Stimulated activated naive CD8-positive, alpha-beta T cell treated with anti-CD3 and anti-CD28 coated beads, Interleukin-15, Interleukin-2, amounts not matched to agents 100 U/mL and 50 U/mL, for 24 hours (primary cell): ENCODE results near the gene RPS29.
A peak's percentile ranks its signal among the peaks of the same experiment; 100 is the strongest.

ENCODE experiments used
- ATAC-seq: fragments of 150-1000 bp; cut with Tn5 transposase; one replicate; pipeline ENCODE4 v1.10.0; 2021
- DNase-seq: peaks from one replicate; pipeline ENCODE4 v3.0.0; 2021

The RPS29 gene

DNA sequence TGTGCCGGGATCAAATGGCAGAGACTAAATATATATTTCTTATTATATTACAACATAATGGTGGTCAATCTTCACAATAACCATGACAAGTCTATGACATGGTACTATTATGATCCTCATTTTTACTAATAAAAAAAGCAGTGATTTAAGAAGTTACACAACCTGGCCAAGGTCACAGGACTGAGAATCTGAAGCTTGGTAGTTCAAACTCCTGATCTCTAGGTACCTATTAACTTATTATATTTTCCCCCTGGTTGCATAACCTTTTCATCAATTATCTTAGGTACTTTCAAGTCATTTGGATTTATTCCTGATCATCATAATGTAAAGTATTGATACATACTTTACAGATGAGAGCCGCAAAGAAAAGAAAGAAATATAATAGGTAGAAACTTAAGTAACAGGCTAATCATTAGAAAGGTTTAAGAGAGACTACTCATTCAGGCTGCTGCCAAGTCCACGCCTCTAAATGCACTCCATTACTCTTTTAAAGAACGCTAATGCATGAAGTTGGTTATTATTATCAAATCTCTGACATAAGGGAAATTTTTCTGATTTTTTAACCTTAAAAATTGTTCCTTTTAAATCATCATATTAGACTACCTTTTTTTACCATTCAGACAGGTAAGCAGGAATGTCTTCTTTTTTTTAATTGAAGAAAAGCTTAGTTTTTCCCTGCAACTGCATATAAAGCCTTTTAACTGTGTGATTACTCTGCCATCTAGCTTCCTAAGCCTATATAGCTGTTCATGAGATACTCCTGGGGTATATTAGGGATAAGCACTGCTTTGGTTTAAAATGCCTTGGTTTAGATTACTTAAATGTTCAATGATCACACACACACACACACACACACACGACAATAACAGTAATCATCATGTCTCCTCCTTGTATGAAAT, 35.6 kb downstream of the RPS29 start:
- no peak for DNase-seq
- ATAC-seq = no peak

DNA sequence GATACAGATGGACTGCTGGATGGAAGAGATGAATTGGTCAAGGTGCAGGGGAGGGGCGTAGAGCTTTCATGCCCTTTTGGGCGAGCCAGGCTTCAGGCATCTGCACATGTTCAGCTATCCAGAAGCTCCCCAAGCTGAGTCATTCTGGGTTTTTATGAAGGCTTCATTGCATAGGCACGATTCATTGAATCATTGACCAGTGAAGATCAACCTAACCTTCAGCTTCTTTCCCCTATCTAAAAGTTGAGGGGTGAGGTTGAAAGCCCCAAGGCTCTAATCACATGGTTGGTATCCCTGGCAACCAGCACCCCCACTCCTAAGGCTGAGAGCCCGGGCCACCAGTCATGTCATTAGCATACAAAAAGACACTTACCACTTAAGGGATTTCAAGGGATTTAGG, 36.3 kb downstream of the RPS29 start:
- ATAC-seq (peak; percentile 49), DNase-seq (no peak)

DNA sequence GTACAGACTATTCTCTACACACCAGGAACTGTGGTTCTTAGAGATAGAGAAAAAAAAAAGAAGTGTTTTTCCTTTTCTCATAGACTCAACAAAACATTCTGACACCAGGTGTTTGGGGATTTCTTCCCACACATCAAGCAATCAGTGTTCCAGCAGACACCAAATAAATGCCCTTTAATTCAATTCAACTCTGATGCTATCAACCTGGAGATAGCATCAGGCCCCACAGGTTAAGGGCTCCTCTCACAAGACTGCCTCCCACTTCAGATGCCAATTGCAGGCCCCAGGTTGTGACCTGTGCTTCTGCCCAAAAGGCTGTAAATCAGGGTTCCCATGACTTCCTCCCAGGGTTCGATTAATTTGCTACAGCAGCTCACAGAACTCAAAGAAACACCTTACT, 36.7 kb downstream of the RPS29 start:
- DNase-seq = no peak

DNA sequence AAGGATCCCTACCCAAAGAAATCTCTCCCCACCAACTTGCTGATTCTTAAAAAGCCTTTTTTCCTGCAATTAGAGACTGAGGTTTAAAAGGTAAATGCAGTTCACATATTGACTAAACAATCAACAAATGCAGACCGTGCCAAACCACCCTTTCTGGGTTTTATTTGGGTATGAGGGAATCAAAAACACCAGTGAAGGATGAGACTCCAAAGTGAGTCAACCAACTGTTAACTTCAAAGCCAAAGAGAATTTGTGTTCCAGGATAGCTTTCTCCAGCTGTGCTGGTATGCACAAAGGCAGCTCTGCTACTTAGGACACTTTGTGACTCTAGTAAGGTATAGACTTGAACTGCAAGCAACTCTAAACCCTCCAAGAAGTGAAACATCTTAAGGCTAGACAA, 39.4 kb downstream of the RPS29 start:
- no peak for DNase-seq
- no peak for ATAC-seq

More for the DNA sequence above, 36.7 kb downstream of the RPS29 start:
- no peak for ATAC-seq

DNA sequence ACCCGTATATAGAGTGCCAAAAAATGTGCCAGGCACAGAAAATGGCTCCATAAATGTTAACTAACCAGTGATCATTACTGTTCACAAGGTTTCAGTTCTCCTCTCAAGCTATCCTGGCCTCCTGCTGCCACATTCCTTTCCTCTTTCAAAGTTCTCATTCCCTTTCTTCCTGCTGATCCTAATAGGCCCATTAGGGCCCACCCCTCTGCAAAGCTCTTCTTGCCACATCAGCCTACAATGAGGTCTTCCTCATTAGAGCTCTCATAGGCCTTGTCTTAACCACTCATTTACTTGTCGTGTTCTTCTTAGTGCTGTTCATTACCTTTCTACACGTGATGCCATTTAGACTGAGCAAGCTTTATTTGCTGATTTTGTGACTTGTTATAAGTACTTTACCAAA, 40.5 kb downstream of the RPS29 start:
- DNase-seq (no peak), ATAC-seq (no peak)

DNA sequence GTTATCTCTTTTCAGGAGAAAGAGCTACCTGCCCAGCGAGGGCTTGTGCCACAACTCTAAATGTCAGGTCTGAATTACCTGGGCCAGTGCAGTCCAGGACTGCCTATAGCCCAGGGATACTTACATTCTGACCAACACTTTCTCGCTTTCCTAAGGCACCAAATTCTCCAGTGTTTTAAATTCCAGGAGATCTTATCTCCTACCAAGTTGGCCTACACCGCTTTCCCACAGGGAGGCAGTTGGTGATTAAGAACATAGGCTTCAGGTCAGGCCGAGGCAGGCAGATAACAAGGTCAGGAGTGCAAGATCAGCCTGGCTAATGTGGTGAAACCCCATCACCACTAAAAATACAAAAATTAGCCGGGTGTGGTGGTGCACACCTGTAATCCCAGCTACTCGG, 41.1 kb downstream of the RPS29 start:
- ATAC-seq = no peak
- DNase-seq = no peak

DNA sequence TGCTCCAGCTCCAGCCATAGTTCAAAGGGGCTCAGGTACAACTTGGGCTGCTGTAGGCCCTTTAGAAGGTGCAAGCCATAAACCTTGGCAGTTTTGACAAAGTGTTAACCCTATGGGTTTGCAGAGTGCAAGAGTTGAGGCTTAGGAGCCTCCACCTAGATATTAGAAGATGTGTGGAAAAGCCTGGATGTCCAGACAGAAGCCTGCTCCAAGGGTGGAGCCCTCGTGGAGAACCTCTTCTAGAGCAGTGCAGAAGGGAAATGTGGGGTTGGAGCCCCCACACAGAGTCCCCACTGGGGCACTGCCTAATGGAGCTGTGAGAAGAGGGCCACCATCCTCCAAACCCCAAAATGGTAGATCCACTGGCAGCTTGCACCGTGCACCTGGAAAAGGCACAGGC, 45.1 kb downstream of the RPS29 start:
- DNase-seq = no peak
- no peak for ATAC-seq

DNA sequence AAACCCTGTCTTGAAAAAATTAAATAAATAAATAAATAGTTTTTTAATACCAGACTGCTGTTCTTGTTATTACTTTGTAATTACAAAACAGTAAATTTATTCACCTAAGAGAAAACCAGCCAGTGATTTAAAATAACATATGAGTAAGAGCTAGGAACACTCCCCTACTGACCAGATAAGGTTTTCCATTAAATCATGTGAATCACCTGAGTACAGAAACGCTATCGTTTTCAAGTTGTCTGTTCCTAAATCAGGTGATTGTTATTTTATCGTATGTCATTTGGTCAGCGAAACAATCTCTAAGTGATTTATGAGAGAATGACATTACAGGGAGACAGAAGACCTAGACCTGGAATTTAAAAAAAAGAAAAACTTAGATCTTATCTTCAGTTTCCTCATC, 47.3 kb downstream of the RPS29 start:
- DNase-seq (no peak), ATAC-seq (no peak)
